GM10248 (cell line): ENCODE data around the gene CIDEC.

Source experiments
- CTCF ChIA-PET: fragments of 300-600 bp; sonication (Branson Sonifier 250); formaldehyde crosslinking; extraction: SDS; loops from one replicate; lab custom pipeline; 2021; ENCODE audit warnings: antibody characterized with exemption; lab: Yijun Ruan, JAX
- POLR2A ChIA-PET: fragments of 350-650 bp; sonication (Branson Sonifier 250); formaldehyde crosslinking; extraction: SDS; loops from one replicate; lab custom pipeline; 2020; ENCODE audit warnings: antibody characterized with exemption; lab: Yijun Ruan, JAX
- DNase-seq: peaks from one replicate; pipeline ENCODE4 v3.0.0; 2012; ENCODE audit errors: extremely low spot score
- TF ChIP-seq, protein P1 (sequence below): IDR thresholded peaks from 2 replicates; pipeline ENCODE4 v1.5.1; 2012; ENCODE audit warnings: mild to moderate bottlenecking, low read depth; ENCODE audit errors: extremely low read depth, missing control alignments, control extremely low read depth

The CIDEC gene

GRCh38 chr3:9916346-9916733 is 36.3 kb upstream of the CIDEC start:
- TF ChIP-seq, protein P1, sequence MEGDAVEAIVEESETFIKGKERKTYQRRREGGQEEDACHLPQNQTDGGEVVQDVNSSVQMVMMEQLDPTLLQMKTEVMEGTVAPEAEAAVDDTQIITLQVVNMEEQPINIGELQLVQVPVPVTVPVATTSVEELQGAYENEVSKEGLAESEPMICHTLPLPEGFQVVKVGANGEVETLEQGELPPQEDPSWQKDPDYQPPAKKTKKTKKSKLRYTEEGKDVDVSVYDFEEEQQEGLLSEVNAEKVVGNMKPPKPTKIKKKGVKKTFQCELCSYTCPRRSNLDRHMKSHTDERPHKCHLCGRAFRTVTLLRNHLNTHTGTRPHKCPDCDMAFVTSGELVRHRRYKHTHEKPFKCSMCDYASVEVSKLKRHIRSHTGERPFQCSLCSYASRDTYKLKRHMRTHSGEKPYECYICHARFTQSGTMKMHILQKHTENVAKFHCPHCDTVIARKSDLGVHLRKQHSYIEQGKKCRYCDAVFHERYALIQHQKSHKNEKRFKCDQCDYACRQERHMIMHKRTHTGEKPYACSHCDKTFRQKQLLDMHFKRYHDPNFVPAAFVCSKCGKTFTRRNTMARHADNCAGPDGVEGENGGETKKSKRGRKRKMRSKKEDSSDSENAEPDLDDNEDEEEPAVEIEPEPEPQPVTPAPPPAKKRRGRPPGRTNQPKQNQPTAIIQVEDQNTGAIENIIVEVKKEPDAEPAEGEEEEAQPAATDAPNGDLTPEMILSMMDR: no peak
- ChIA-PET CTCF (interaction anchor here (1.2 to 1.8 kb wide), 3 partner anchors 9 to 17 kb away, joined by 3 to 8 read pairs (median 5); partner anchors contain the start of gene CRELD1), POLR2A (interaction anchor here (1.1 kb wide), 1 partner anchor 15 kb away, joined by 3 read pairs; no protein-coding TSS in a partner anchor)
- DNase-seq: no peak

DNA sequence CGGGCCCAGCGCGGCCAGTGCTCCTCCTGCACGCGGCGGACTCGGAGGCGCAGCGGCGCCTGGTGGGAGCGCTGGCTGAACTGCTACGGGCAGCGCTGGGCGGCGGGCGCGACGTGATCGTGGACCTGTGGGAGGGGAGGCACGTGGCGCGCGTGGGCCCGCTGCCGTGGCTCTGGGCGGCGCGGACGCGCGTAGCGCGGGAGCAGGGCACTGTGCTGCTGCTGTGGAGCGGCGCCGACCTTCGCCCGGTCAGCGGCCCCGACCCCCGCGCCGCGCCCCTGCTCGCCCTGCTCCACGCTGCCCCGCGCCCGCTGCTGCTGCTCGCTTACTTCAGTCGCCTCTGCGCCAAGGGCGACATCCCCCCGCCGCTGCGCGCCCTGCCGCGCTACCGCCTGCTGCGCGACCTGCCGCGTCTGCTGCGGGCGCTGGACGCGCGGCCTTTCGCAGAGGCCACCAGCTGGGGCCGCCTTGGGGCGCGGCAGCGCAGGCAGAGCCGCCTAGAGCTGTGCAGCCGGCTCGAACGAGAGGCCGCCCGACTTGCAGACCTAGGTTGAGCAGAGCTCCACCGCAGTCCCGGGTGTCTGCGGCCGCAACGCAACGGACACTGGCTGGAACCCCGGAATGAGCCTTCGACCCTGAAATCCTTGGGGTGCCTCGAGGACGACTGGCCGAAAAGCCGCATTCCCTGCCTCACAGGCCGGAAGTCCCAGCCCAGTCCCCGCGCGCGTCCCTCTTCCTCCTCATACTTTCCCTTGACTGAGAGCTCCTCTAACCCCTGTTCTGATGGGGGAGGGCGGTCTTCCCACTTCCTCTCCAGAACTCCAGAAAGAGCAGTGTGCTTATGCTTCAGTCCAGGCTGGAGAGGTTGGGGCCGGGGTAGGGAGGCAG is 35.4 kb upstream of the CIDEC start:
- CTCF ChIA-PET: interaction anchor here (0.7 to 4.6 kb wide), 4 partner anchors 10 to 22 kb away, joined by 3 to 25 read pairs (median 6); partner anchors contain the start of genes CRELD1 and IL17RE
- POLR2A ChIA-PET: no interaction called here
- DNase-seq: no peak
- TF ChIP-seq, protein P1: peak; percentile 45

- DNase-seq: no peak
- TF ChIP-seq, protein P1: no peak
- CTCF ChIA-PET: interaction anchor here (1.0 to 4.6 kb wide), 3 partner anchors 12 to 21 kb away, joined by 3 to 41 read pairs (median 25); partner anchors contain the start of genes CRELD1 and IL17RE
- POLR2A ChIA-PET: no interaction called here
Measured at GRCh38 chr3:9914559-9915253, 34.7 kb upstream of the CIDEC start.

GRCh38 chr3:9914011-9914410 is 34.0 kb upstream of the CIDEC start:
- no peak for DNase-seq
- TF ChIP-seq, protein P1: no peak
- CTCF ChIA-PET: interaction anchor here (0.7 to 4.6 kb wide), 7 partner anchors 9 to 410 kb away, joined by 3 to 41 read pairs (median 4); partner anchors contain the start of genes CRELD1 and IL17RE
- POLR2A ChIA-PET: interaction anchor here (0.5 kb wide), 1 partner anchor 101 kb away, joined by 3 read pairs; no protein-coding TSS in a partner anchor

DNA sequence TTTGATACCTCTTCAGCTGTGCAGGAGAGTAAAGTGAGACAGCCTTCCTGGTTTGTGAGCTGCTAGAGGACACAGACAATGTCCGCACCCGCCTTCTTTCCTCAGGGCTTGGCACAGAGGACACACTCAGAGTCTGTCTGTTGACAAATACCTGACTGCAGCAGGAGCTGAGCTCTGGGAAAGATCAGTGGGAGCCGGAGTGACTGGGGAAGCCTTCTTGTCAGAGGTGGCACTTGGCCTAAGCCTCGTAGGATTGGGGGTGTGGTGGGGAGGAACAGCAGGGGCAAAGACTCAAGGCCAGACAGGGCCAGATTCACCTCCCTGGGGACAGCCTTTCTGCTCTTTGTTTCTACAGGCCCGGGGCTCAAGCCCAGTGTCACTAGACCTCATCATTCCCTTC is 33.5 kb upstream of the CIDEC start:
- CTCF ChIA-PET: interaction anchor here (0.7 to 4.6 kb wide), 7 partner anchors 10 to 410 kb away, joined by 3 to 41 read pairs (median 4); partner anchors contain the start of genes CRELD1 and IL17RE
- POLR2A ChIA-PET: interaction anchor here (0.5 kb wide), 1 partner anchor 101 kb away, joined by 3 read pairs; no protein-coding TSS in a partner anchor
- DNase-seq: no peak
- TF ChIP-seq, protein P1: no peak
